ENCODE measurements around the gene MROH2A.

- TF ChIP-seq TAF1 (IDR thresholded peaks at IDR 0.05; ENCODE audit: borderline replicate concordance, low read depth, low read length) (no peak), POLR2A (IDR thresholded peaks at IDR 0.05; ENCODE audit: low read depth, low read length) (no peak)
Observed at GRCh38 chr2:233832414-233832813, 54.3 kb downstream of the MROH2A start.
